SH-SY5Y (cell line): ENCODE measurements around the gene DCLK1.

Source experiments
- GATA2 ChIP-seq: IDR thresholded peaks from 2 replicates; pipeline ENCODE4 v1.6.1; 2011; ENCODE audit warnings: mild to moderate bottlenecking, low read depth, low read length
- GATA3 ChIP-seq: IDR thresholded peaks from 2 replicates; pipeline ENCODE4 v1.6.1; 2011; ENCODE audit warnings: low read depth, mild to moderate bottlenecking, low read length, moderate library complexity

DNA sequence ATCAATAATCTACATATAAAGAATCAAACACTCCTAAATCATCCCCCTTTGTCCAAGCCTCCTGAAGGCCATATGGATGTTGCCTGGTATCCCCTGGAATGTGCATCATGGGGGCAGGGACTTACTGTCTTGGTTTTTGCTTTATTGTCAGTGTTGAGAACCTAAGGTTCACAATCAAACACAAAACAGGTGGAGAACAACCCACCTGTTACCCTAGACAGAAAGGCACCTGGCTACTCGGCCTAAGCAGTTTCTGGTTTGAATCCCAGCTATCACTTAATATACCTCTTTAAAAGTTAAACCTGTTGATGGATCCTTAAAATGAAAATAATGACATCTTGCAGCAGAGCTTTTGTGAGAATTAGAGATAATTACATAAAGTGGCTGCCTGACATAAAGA, 68.9 kb downstream of the DCLK1 start:
- TF ChIP-seq GATA2: no peak
- TF ChIP-seq GATA3: no peak
